Uterus (tissue), 4 donors: Measurements from ENCODE around the gene NRXN3. TPM values are rescaled to one million over a fixed set of nuclear protein-coding genes. Genes with fewer than 3 reads are reported as not detected.

ENCODE experiments used
- DNase-seq, 2 donors: peaks; one replicate each; pipeline ENCODE4 v3.0.0-alpha.2; 2019 to 2020
- H3K27ac ChIP-seq, 2 donors: fragments of 200-600 bp; sonication (generic); 1 replicate in 1 of 2; 2 replicates in 1 of 2; pipeline ENCODE4 v1.5.1; 2016 to 2018
- H3K27me3 ChIP-seq, 2 donors: fragments of 200-600 bp; sonication (generic); one replicate each; pipeline ENCODE4 v1.5.1; 2018 to 2019; ENCODE audit warnings: control low read depth in 1 of 2
- H3K36me3 ChIP-seq, 2 donors: fragments of 200-600 bp; sonication (generic); one replicate each; pipeline ENCODE4 v1.5.1; 2019; ENCODE audit warnings: control low read depth in 1 of 2
- H3K4me1 ChIP-seq, 2 donors: fragments of 200-600 bp; sonication (generic); one replicate each; pipeline ENCODE4 v1.5.1; 2018 to 2019; ENCODE audit warnings: control low read depth in 1 of 2
- H3K4me3 ChIP-seq, 2 donors: fragments of 200-600 bp; sonication (generic); 1 replicate in 1 of 2; 2 replicates in 1 of 2; pipeline ENCODE4 v1.5.1; 2018 to 2019; ENCODE audit warnings: mild to moderate bottlenecking in 1 of 2
- H3K9me3 ChIP-seq, 2 donors: fragments of 200-600 bp; sonication (generic); one replicate each; pipeline ENCODE4 v1.5.1; 2019; ENCODE audit warnings: control low read depth in 1 of 2
- CTCF ChIP-seq, 4 experiments: fragments of 200-600 bp in 2 of 4; fragments of 450-650 bp in 2 of 4; sonication (generic) in 2 of 4; IDR thresholded peaks; one replicate each; pipeline ENCODE4 v1.5.1; 2016 to 2019; ENCODE audit warnings: antibody characterized with exemption in 4 of 4, mild to moderate bottlenecking in 2 of 4, moderate library complexity in 1 of 4
- POLR2A ChIP-seq, 2 donors: fragments of 450-650 bp; IDR thresholded peaks; one replicate each; pipeline ENCODE4 v1.6.1; 2016; ENCODE audit warnings: antibody characterized with exemption in 2 of 2, mild to moderate bottlenecking in 1 of 2, moderate library complexity in 1 of 2
- intact Hi-C: fragments of 100-400 bp; cut with DNase I; formaldehyde crosslinking; loops from one replicate; pipeline ENCODE4 v1.15.1; 2023; ENCODE audit warnings: low total_unique reads
- total RNA-seq, 4 donors: library from RNA; depleted of rRNA in 3 of 4; stranded (reverse); fragments of >200 nt in 3 of 4; gene quantifications; one replicate each; pipeline versions ENCODE4 v1.1.0 to v1.2.4, GENCODE V29; 2014 to 2023
- donor health status: DM: yes; HTN: yes; CAD: no.

NRXN3 gene
- total RNA-seq, 4 donors from 2014 or later = 2.9 to 17.0 (median 4.4) TPM

- intact Hi-C loops = no loop called here
- H3K36me3 ChIP-seq = no peaks in the 10 kb centered on the region
- no peak for DNase-seq
Measured at GRCh38 chr14:78838959-78839358, 668.8 kb downstream of the NRXN3 start.

GRCh38 chr14:78840898-78841297, 670.7 kb downstream of the NRXN3 start:
- Histone ChIP-seq H3K4me3 (no peak overlapping the region), H3K27me3 (no peaks in the 10 kb centered on the region), H3K27ac (no peak overlapping the region), H3K9me3 (no peaks in the 10 kb centered on the region), H3K4me1 (no peaks in the 10 kb centered on the region), H3K36me3 (no peaks in the 10 kb centered on the region)
- no peak for DNase-seq
- TF ChIP-seq CTCF (IDR thresholded peaks at IDR 0.05) = no peak
- no peak for TF ChIP-seq POLR2A (IDR thresholded peaks at IDR 0.05)
- intact Hi-C loops = no loop called here

More at GRCh38 chr14:78838959-78839358, 668.8 kb downstream of the NRXN3 start:
- H3K27ac ChIP-seq = no peak overlapping the region
- H3K27me3 ChIP-seq = no peaks in the 10 kb centered on the region
- H3K4me1 ChIP-seq = no peaks in the 10 kb centered on the region
- H3K4me3 ChIP-seq = no peak overlapping the region
- TF ChIP-seq POLR2A (IDR thresholded peaks at IDR 0.05) = no peak
- TF ChIP-seq CTCF (IDR thresholded peaks at IDR 0.05) = no peak
- H3K9me3 ChIP-seq = no peaks in the 10 kb centered on the region

GRCh38 chr14:78847801-78848200, 677.6 kb downstream of the NRXN3 start:
- TF ChIP-seq POLR2A (IDR thresholded peaks at IDR 0.05) (no peak), CTCF (IDR thresholded peaks at IDR 0.05) (no peak)
- H3K9me3 ChIP-seq = no peaks in the 10 kb centered on the region
- no peak overlapping the region for H3K27ac ChIP-seq
- DNase-seq = no peak
- no peaks in the 10 kb centered on the region for H3K36me3 ChIP-seq
- no peaks in the 10 kb centered on the region for H3K4me1 ChIP-seq
- intact Hi-C loops = no loop called here
- H3K4me3 ChIP-seq = no peak overlapping the region
- no peaks in the 10 kb centered on the region for H3K27me3 ChIP-seq

- Histone ChIP-seq H3K4me1 (no peaks in the 10 kb centered on the region), H3K4me3 (no peak overlapping the region), H3K36me3 (no peaks in the 10 kb centered on the region), H3K27ac (no peak overlapping the region), H3K9me3 (no peaks in the 10 kb centered on the region), H3K27me3 (no peaks in the 10 kb centered on the region)
- TF ChIP-seq POLR2A (IDR thresholded peaks at IDR 0.05) = no peak
- TF ChIP-seq CTCF (IDR thresholded peaks at IDR 0.05) = peak; percentile 36 to 70 (median 60)
- intact Hi-C loops = no loop called here
- no peak for DNase-seq
Measured at GRCh38 chr14:78848234-78848820, 678.2 kb downstream of the NRXN3 start.

GRCh38 chr14:78849952-78850351, 679.8 kb downstream of the NRXN3 start:
- TF ChIP-seq POLR2A (IDR thresholded peaks at IDR 0.05) (no peak), CTCF (IDR thresholded peaks at IDR 0.05) (no peak)
- Histone ChIP-seq H3K36me3 (no peaks in the 10 kb centered on the region), H3K27ac (no peak overlapping the region), H3K4me1 (no peaks in the 10 kb centered on the region), H3K27me3 (no peaks in the 10 kb centered on the region), H3K4me3 (no peak overlapping the region), H3K9me3 (no peaks in the 10 kb centered on the region)
- no peak for DNase-seq
- intact Hi-C loops = no loop called here
